HEK293 (cell line): ENCODE data around the gene TMEM184B.

Experiments used
- CTCF ChIA-PET: fragments of 350-600 bp; formaldehyde crosslinking; extraction: SDS; loops from one replicate; lab custom pipeline; 2021; ENCODE audit warnings: antibody characterized with exemption; lab: Yijun Ruan, JAX
- POLR2A ChIA-PET: fragments of 300-600 bp; formaldehyde crosslinking; extraction: SDS; loops from one replicate; lab custom pipeline; 2020; ENCODE audit warnings: antibody characterized with exemption, inconsistent platforms; lab: Yijun Ruan, JAX
- H3K27ac ChIP-seq: fragments of 200-500 bp; sonication (Bioruptor generic); 2 replicates; pipeline ENCODE4 v1.5.1; 2014; ENCODE audit warnings: low read depth, low read length, control low read depth, inconsistent platforms; ENCODE audit errors: extremely low read depth
- H3K36me3 ChIP-seq, 2 experiments: fragments of 200-500 bp in 1 of 2; sonication (Bioruptor generic) in 1 of 2; 1 replicate in 1 of 2; 2 replicates in 1 of 2; pipeline ENCODE4 v1.5.1; 2014 to 2017; ENCODE audit warnings: inconsistent platforms in 2 of 2, low read length in 2 of 2; ENCODE audit not compliant: control insufficient read depth in 2 of 2, insufficient read depth in 1 of 2
- H3K4me1 ChIP-seq: fragments of 200-500 bp; sonication (Bioruptor generic); 2 replicates; pipeline ENCODE4 v1.5.1; 2014; ENCODE audit warnings: mild to moderate bottlenecking, low read length, inconsistent platforms; ENCODE audit not compliant: control insufficient read depth, insufficient read depth
- H3K4me3 ChIP-seq: 2 replicates; pipeline ENCODE4 v1.5.1; 2011; ENCODE audit warnings: low read depth, mild to moderate bottlenecking, control low read depth, low read length, moderate library complexity
- H3K9me3 ChIP-seq: fragments of 200-500 bp; sonication (Bioruptor generic); 2 replicates; pipeline ENCODE4 v1.5.1; 2014; ENCODE audit warnings: low read depth, low read length, inconsistent platforms; ENCODE audit not compliant: control insufficient read depth, insufficient read depth
- BCL11B ChIP-seq: fragments of 450-650 bp; formaldehyde crosslinking; IDR thresholded peaks from 2 replicates; pipeline ENCODE4 v1.5.1; 2016; ENCODE audit warnings: low read depth, missing biosample characterization, missing genetic modification characterization
- EGR2 ChIP-seq: fragments of 450-650 bp; formaldehyde crosslinking; IDR thresholded peaks from 2 replicates; pipeline ENCODE4 v1.5.1; 2016; ENCODE audit warnings: low read depth, missing biosample characterization, missing genetic modification characterization
- HIC1 ChIP-seq: fragments of 450-650 bp; formaldehyde crosslinking; IDR thresholded peaks from 2 replicates; pipeline ENCODE4 v1.5.1; 2016; ENCODE audit warnings: missing biosample characterization, missing genetic modification characterization
- PRDM1 ChIP-seq: fragments of 450-650 bp; formaldehyde crosslinking; IDR thresholded peaks from 2 replicates; pipeline ENCODE4; 2016; ENCODE audit warnings: missing biosample characterization, missing genetic modification characterization
- REPIN1 ChIP-seq: fragments of 450-650 bp; formaldehyde crosslinking; IDR thresholded peaks from 2 replicates; pipeline ENCODE4 v1.5.1; 2017; ENCODE audit warnings: missing biosample characterization, missing genetic modification characterization, low read depth
- SCRT2 ChIP-seq: fragments of 450-650 bp; formaldehyde crosslinking; IDR thresholded peaks from 2 replicates; pipeline ENCODE4 v1.5.1; 2016; ENCODE audit warnings: missing biosample characterization, missing genetic modification characterization
- ZBTB21 ChIP-seq: fragments of 450-650 bp; formaldehyde crosslinking; IDR thresholded peaks from 2 replicates; pipeline ENCODE4 v1.5.1; 2017; ENCODE audit warnings: missing biosample characterization, missing genetic modification characterization
- ZBTB49 ChIP-seq: fragments of 450-650 bp; formaldehyde crosslinking; IDR thresholded peaks from 2 replicates; pipeline ENCODE4 v1.5.1; 2016; ENCODE audit warnings: missing biosample characterization, missing genetic modification characterization, low read depth
- ZFHX2 ChIP-seq: fragments of 450-650 bp; formaldehyde crosslinking; conservative IDR thresholded peaks from 2 replicates; pipeline ENCODE4 v1.5.1; 2016; ENCODE audit warnings: missing biosample characterization, missing genetic modification characterization
- ZFP69B ChIP-seq: fragments of 450-650 bp; formaldehyde crosslinking; IDR thresholded peaks from 2 replicates; pipeline ENCODE4 v1.5.1; 2016; ENCODE audit warnings: missing biosample characterization, missing genetic modification characterization
- ZNF140 ChIP-seq: fragments of 450-650 bp; formaldehyde crosslinking; IDR thresholded peaks from 2 replicates; pipeline ENCODE4 v1.5.1; 2016; ENCODE audit warnings: missing biosample characterization, missing genetic modification characterization
- ZNF16 ChIP-seq: fragments of 450-650 bp; formaldehyde crosslinking; IDR thresholded peaks from 2 replicates; pipeline ENCODE4 v1.5.1; 2016; ENCODE audit warnings: low read depth, missing biosample characterization, missing genetic modification characterization
- ZNF169 ChIP-seq: fragments of 450-650 bp; formaldehyde crosslinking; IDR thresholded peaks from 2 replicates; pipeline ENCODE4 v1.5.1; 2016; ENCODE audit warnings: missing biosample characterization, missing genetic modification characterization
- ZNF184 ChIP-seq: fragments of 450-650 bp; IDR thresholded peaks from 2 replicates; pipeline ENCODE4 v1.5.1; 2018; ENCODE audit warnings: missing biosample characterization, mild to moderate bottlenecking, missing genetic modification characterization
- ZNF211 ChIP-seq: fragments of 450-650 bp; formaldehyde crosslinking; IDR thresholded peaks from 2 replicates; pipeline ENCODE4 v1.5.1; 2016; ENCODE audit warnings: low read depth, missing biosample characterization, missing genetic modification characterization
- ZNF221 ChIP-seq: fragments of 450-650 bp; formaldehyde crosslinking; IDR thresholded peaks from 2 replicates; pipeline ENCODE4 v1.5.1; 2017; ENCODE audit warnings: missing biosample characterization, missing genetic modification characterization, borderline replicate concordance
- ZNF24 ChIP-seq: fragments of 450-650 bp; formaldehyde crosslinking; IDR thresholded peaks from 2 replicates; pipeline ENCODE4 v1.5.1; 2016; ENCODE audit warnings: missing biosample characterization, missing genetic modification characterization
- ZNF624 ChIP-seq: fragments of 450-650 bp; formaldehyde crosslinking; IDR thresholded peaks from 2 replicates; pipeline ENCODE4 v1.5.1; 2017; ENCODE audit warnings: missing biosample characterization, missing genetic modification characterization
- ZNF629 ChIP-seq: fragments of 450-650 bp; formaldehyde crosslinking; IDR thresholded peaks from 2 replicates; pipeline ENCODE4 v1.5.1; 2017; ENCODE audit warnings: missing biosample characterization, missing genetic modification characterization

Gene TMEM184B

GRCh38 chr22:38219632-38220031 is 53.2 kb downstream of the TMEM184B start:
- POLR2A ChIA-PET, result interaction anchor here (0.5 kb wide), 1 partner anchor 314 kb away, joined by 4 read pairs; no protein-coding TSS in a partner anchor
- CTCF ChIA-PET, result interaction anchor here (0.7 to 1.7 kb wide), 2 partner anchors 10 to 105 kb away, joined by 3 to 5 read pairs; no protein-coding TSS in a partner anchor
- no peaks in the 10 kb centered on the region for H3K4me1 ChIP-seq
- H3K36me3 ChIP-seq, result peaks cover 0 to 39% of the 10 kb centered on the region in 2 experiments; a peak in 2 of 3 replicates
- H3K9me3 ChIP-seq, result no peaks in the 10 kb centered on the region
- H3K4me3 ChIP-seq, result no peak overlapping the region
- TF ChIP-seq ZBTB49, result no peak
- 0 out of 2 replicates have a peak, but pooled peaks have one; percentile 27 for TF ChIP-seq PRDM1 (tag by site-specific recombination)
- no peak for TF ChIP-seq ZNF24 (tag by site-specific recombination)
- TF ChIP-seq ZNF16 (tag by site-specific recombination), result no peak
- TF ChIP-seq BCL11B (tag by site-specific recombination), result no peak
- 0 out of 2 replicates have a peak, but pooled peaks have one; percentile 39 for TF ChIP-seq SCRT2 (tag by site-specific recombination)
- no peak for TF ChIP-seq ZNF629
- no peak for TF ChIP-seq ZNF221 (tag by site-specific recombination)
- 0 out of 2 replicates have a peak overlapping the region, but pooled peaks have one; percentile 16 for H3K27ac ChIP-seq

- no peaks in the 10 kb centered on the region for H3K9me3 ChIP-seq
- no peak for TF ChIP-seq ZNF624 (tag by site-specific recombination)
- no peak for TF ChIP-seq ZNF169
- TF ChIP-seq EGR2 (tag by site-specific recombination), result peak; percentile 69
- TF ChIP-seq ZNF140 (tag by site-specific recombination), result no peak
- no peak for TF ChIP-seq ZNF211 (tag by site-specific recombination)
- TF ChIP-seq REPIN1 (tag by site-specific recombination), result no peak
- TF ChIP-seq ZFHX2 (tag by site-specific recombination), result peak; percentile 85
- peak; percentile 67 for TF ChIP-seq HIC1
- no peak for TF ChIP-seq ZFP69B
- no peak for TF ChIP-seq ZBTB21 (tag by site-specific recombination)
- TF ChIP-seq ZNF184 (tag by site-specific recombination), result no peak
- no peaks in the 10 kb centered on the region for H3K4me1 ChIP-seq
- ChIA-PET CTCF (interaction anchor here (0.7 to 1.7 kb wide), 4 partner anchors 11 to 105 kb away, joined by 3 to 5 read pairs (median 4); no protein-coding TSS in a partner anchor), POLR2A (no interaction called here)
- peaks cover 0 to 35% of the 10 kb centered on the region in 2 experiments; a peak in 2 of 3 replicates for H3K36me3 ChIP-seq
- no peak overlapping the region for H3K4me3 ChIP-seq
- H3K27ac ChIP-seq, result no peak overlapping the region
Observed at GRCh38 chr22:38218661-38219622, 53.9 kb downstream of the TMEM184B start.
